ENCODE results near the gene TNS2.
"Not testable (repeated sequence)": the region's sequence is repeated elsewhere in the genome, so short reads cannot be mapped to it uniquely, and the experiment has no call there.

Gene TNS2

GRCh38 chr12:53093777-53094393 is 44.0 kb downstream of the TNS2 start:
- no peak for DNase-seq (ENCODE audit: low read depth in 3 of 3, low spot score in 1 of 3)

- DNase-seq (ENCODE audit: low read depth in 3 of 3, low spot score in 1 of 3), result no peak
Observed at GRCh38 chr12:53094394-53094787, 44.5 kb downstream of the TNS2 start.

- DNase-seq (ENCODE audit: low read depth in 3 of 3, low spot score in 1 of 3), result not testable (repeated sequence)
Observed at GRCh38 chr12:53094796-53095595, 45.1 kb downstream of the TNS2 start.

- DNase-seq (ENCODE audit: low read depth in 3 of 3, low spot score in 1 of 3), result not testable (repeated sequence)
Observed at GRCh38 chr12:53095596-53095895, 45.7 kb downstream of the TNS2 start.

- no peak for DNase-seq (ENCODE audit: low read depth in 3 of 3, low spot score in 1 of 3)
Observed at GRCh38 chr12:53096089-53096741, 46.4 kb downstream of the TNS2 start.

- no peak for DNase-seq (ENCODE audit: low read depth in 3 of 3, low spot score in 1 of 3)
Observed at GRCh38 chr12:53096759-53097158, 46.9 kb downstream of the TNS2 start.

- DNase-seq (ENCODE audit: low read depth in 3 of 3, low spot score in 1 of 3), result no peak
Observed at GRCh38 chr12:53097207-53097563, 47.3 kb downstream of the TNS2 start.

GRCh38 chr12:53097564-53098353 is 47.9 kb downstream of the TNS2 start, which contains the start of gene IGFBP6:
Gene IGFBP6 (plus strand): TSS chr12:53097667. CDS start chr12:53097718, 51 bp downstream.
- peak in 2 of 3 donors; percentile 13 to 42 for DNase-seq (ENCODE audit: low read depth in 3 of 3, low spot score in 1 of 3)

GRCh38 chr12:53098354-53098981 is 48.6 kb downstream of the TNS2 start:
- DNase-seq (ENCODE audit: low read depth in 3 of 3, low spot score in 1 of 3), result no peak

- DNase-seq (ENCODE audit: low read depth in 3 of 3, low spot score in 1 of 3), result peak; percentile 69 to 88 (median 78)
Observed at GRCh38 chr12:53099071-53099882, 49.4 kb downstream of the TNS2 start.

- no peak for DNase-seq (ENCODE audit: low read depth in 3 of 3, low spot score in 1 of 3)
Observed at GRCh38 chr12:53100466-53101151, 50.7 kb downstream of the TNS2 start.

- no peak for DNase-seq (ENCODE audit: low read depth in 3 of 3, low spot score in 1 of 3)
Observed at GRCh38 chr12:53101266-53101665, 51.4 kb downstream of the TNS2 start.

- DNase-seq (ENCODE audit: low read depth in 3 of 3, low spot score in 1 of 3), result no peak
Observed at GRCh38 chr12:53101931-53102781, 52.3 kb downstream of the TNS2 start.

- DNase-seq (ENCODE audit: low read depth in 3 of 3, low spot score in 1 of 3), result no peak
Observed at GRCh38 chr12:53102883-53103807, 53.3 kb downstream of the TNS2 start, which contains the start of gene SOAT2. Gene SOAT2 (plus strand): TSS chr12:53103486. CDS start chr12:53103578, 92 bp downstream.

GRCh38 chr12:53103860-53104305 is 54.0 kb downstream of the TNS2 start:
- DNase-seq (ENCODE audit: low read depth in 3 of 3, low spot score in 1 of 3), result no peak

GRCh38 chr12:53105256-53105655 is 55.4 kb downstream of the TNS2 start:
- DNase-seq (ENCODE audit: low read depth in 3 of 3, low spot score in 1 of 3), result no peak

- DNase-seq (ENCODE audit: low read depth in 3 of 3, low spot score in 1 of 3), result no peak
Observed at GRCh38 chr12:53105712-53106439, 56.0 kb downstream of the TNS2 start.

Measured in stimulated activated CD4-positive, alpha-beta T cell treated with anti-CD3 and anti-CD28 coated beads, TNF-alpha, amount 100 ng/mL, for 1 hour (primary cell).